GM12864 (cell line): ENCODE data around the gene MUC21.
"Not testable (repeated sequence)": the region's sequence is repeated elsewhere in the genome, so short reads cannot be mapped to it uniquely, and the experiment has no call there.

Source experiments
- DNase-seq: peaks from one replicate; pipeline ENCODE4 v3.0.0-alpha.2; 2011; ENCODE audit warnings: low read depth
- H3K4me3 ChIP-seq: 2 replicates; pipeline ENCODE4 v1.5.1; 2011; ENCODE audit warnings: mild to moderate bottlenecking, low read depth, low read length, control low read depth
- CTCF ChIP-seq: IDR thresholded peaks from 2 replicates; pipeline ENCODE4 v1.5.1; 2011; ENCODE audit warnings: low read depth, mild to moderate bottlenecking, moderate library complexity, low read length, control low read depth, inconsistent platforms; ENCODE audit errors: missing control alignments

MUC21 gene

GRCh38 chr6:30964075-30964474 is 19.4 kb upstream of the MUC21 start:
- H3K4me3 ChIP-seq, result no peak overlapping the region
- DNase-seq, result no peak
- TF ChIP-seq CTCF, result no peak

GRCh38 chr6:30965140-30965601 is 18.3 kb upstream of the MUC21 start:
- TF ChIP-seq CTCF, result no peak
- DNase-seq, result no peak
- no peak overlapping the region for H3K4me3 ChIP-seq

GRCh38 chr6:30966154-30966553 is 17.4 kb upstream of the MUC21 start:
- no peak for DNase-seq
- no peak for TF ChIP-seq CTCF
- no peak overlapping the region for H3K4me3 ChIP-seq

- not testable (repeated sequence) for H3K4me3 ChIP-seq, DNase-seq
These were observed 14.3 kb upstream of the MUC21 start for GRCh38 chr6:30969171-30969570.

- TF ChIP-seq CTCF, result no peak
- DNase-seq, result no peak
- H3K4me3 ChIP-seq, result no peak overlapping the region
These were observed 12.6 kb upstream of the MUC21 start for GRCh38 chr6:30970946-30971345.

GRCh38 chr6:30972816-30973215 is 10.7 kb upstream of the MUC21 start:
- no peak for TF ChIP-seq CTCF
- DNase-seq, result no peak
- H3K4me3 ChIP-seq, result no peak overlapping the region

GRCh38 chr6:30974490-30975252 is 8.8 kb upstream of the MUC21 start:
- no peak overlapping the region for H3K4me3 ChIP-seq
- DNase-seq, result no peak
- TF ChIP-seq CTCF, result no peak

- DNase-seq, result no peak
- H3K4me3 ChIP-seq, result no peak overlapping the region
- TF ChIP-seq CTCF, result no peak
These were observed 4.4 kb upstream of the MUC21 start for GRCh38 chr6:30979141-30979540.
